Endometrial microvascular endothelial cells (primary cell): ENCODE measurements around the gene WSCD1. TPM values are rescaled to one million over a fixed set of nuclear protein-coding genes. Genes with fewer than 3 reads are reported as not detected.

ENCODE experiments used
- in situ Hi-C: cut with HindIII; loops from 2 replicates; pipeline ENCODE4 v1.10.0; 2017; ENCODE audit warnings: low sequenced_read_pairs, low pct_unique_long_range_greater_than_20kb; ENCODE audit errors: inconsistent ontology term
- total RNA-seq: library from RNA; depleted of rRNA; stranded (reverse); fragments of >200 nt; gene quantifications from one replicate; pipeline ENCODE4 v1.2.3, GENCODE V29; 2015; ENCODE audit errors: inconsistent ontology term

WSCD1 gene
- total RNA-seq, 1 donor from 2014 or later: 27.2 TPM

DNA sequence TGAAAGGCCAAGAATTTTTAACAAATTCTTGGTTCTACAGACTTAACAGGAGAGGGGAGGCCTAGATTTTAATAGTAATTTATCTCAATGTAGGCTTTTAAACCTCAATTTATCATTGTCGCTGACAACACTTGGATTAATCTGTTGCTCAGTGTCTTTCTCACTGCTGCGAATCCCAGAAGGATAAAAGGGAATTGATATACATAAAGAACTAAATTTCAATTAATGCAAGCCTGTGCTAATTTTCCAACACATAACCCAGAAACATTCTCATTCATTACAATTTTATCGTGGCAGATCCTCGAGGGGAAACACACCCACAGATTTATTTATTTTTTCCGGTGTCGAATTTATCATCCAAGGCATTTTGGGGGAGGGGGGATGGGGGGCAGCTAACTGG is 98.1 kb downstream of the WSCD1 start:
- in situ Hi-C loops: no loop called here

DNA sequence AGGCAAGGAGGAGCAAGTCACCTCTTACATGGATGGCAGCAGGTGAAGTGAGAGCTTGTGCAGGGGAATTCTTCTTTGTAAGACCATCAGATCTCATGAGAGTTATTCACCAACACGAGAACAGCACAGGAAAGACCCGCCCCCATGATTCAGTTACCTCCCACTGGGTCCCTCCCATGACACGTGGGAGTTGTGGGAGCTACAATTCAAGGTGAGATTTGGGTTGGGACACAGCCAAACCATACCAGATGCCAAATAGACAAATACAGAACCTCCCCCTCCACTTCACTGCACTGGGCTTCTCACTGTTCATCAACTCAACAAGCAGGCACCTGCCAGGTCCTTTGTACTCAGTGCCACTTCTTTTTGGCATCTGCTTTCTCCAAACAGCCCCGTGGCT is 100.2 kb downstream of the WSCD1 start:
- in situ Hi-C loops: no loop called here

DNA sequence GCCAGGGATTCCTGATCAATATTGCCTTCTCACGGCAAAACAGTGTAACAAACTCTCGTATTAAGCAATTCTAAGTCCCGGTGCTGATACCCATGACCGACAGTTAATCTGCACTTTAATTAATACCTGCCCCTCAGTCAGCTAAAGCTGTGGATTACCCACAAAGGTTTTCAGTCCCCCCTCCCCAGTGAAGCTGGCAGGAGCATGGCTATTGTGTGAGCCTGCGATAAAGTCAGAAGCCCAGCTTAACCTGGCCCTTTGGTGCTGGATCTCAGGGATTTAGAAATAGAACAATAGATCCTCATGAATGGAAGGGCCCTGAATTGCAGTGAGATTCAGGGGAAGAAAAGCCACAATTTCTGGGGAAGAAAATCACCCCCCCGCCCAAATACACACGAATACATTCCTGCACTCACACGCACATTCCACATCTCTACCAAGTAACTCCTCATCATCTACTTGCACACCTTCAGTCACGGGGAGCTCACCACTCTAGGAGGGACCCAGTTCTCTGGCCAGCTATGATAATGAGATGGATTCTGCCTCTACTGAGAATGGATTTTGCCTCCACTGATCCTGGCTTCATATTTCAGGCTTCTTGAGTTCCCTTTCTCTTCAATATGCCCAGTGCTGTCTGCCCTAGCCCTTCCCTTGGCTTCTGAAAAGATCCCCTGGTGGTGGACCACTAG is 102.6 kb downstream of the WSCD1 start:
- in situ Hi-C loops: no loop called here

DNA sequence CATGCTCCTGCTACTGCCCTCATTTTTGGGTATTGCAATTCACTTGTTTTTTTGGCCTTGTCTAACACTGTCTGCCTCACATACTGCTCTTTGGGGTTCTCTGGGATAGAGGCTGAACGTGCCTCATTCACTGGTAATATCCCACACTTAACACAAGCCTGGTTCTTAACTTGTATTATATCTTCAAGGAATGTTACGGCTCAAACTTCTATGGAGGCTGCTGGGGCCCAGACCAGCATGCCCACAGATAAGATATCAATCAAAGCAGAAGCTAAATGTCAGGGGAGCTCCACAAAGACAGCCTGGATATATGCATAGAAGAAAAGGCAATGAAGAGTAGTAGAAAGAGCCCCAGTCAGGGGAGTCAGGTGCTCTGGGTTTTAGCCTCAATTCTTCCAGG is 103.5 kb downstream of the WSCD1 start:
- in situ Hi-C loops: no loop called here
